K562 (cell line): ENCODE data around the gene CCM2. TPM values are rescaled to one million over a fixed set of nuclear protein-coding genes. Genes with fewer than 3 reads are reported as not detected.
A peak's percentile ranks its signal among the peaks of the same experiment; 100 is the strongest.

Source experiments
- ARID4B ChIP-seq: sonication (generic); formaldehyde crosslinking; IDR thresholded peaks from 2 replicates; pipeline ENCODE4 v1.8.0; 2022; ENCODE audit warnings: mild to moderate bottlenecking, missing genetic modification reagents
- BCOR ChIP-seq: fragments of 450-650 bp; IDR thresholded peaks from 2 replicates; pipeline ENCODE4 v1.6.1; 2016
- ERF ChIP-seq: fragments of 450-650 bp; formaldehyde crosslinking; IDR thresholded peaks from 2 replicates; pipeline ENCODE4 v1.4.0; 2020; ENCODE audit warnings: mild to moderate bottlenecking, mixed read lengths
- FOXJ3 ChIP-seq: sonication (generic); formaldehyde crosslinking; IDR thresholded peaks from 2 replicates; pipeline ENCODE4 v1.4.0; 2020; ENCODE audit warnings: mild to moderate bottlenecking, missing genetic modification reagents
- NCOA2 ChIP-seq, 2 experiments: fragments of 450-650 bp; IDR thresholded peaks; 2 replicates each; pipeline ENCODE4 v1.6.1; 2018; ENCODE audit warnings: mild to moderate bottlenecking in 2 of 2, moderate library complexity in 1 of 2; ENCODE audit not compliant: partially characterized antibody in 2 of 2
- RAD21 ChIP-seq, 2 experiments: fragments of 250-450 bp in 1 of 2; fragments of 450-650 bp in 1 of 2; sonication (Bioruptor Pico) in 1 of 2; formaldehyde crosslinking in 1 of 2; IDR thresholded peaks in 1 of 2; conservative IDR thresholded peaks in 1 of 2; 2 replicates each; pipeline versions ENCODE4 v1.4.0 to v1.8.0; 2020 to 2022; ENCODE audit warnings: mild to moderate bottlenecking in 2 of 2, moderate library complexity in 1 of 2
- RAD51 ChIP-seq: fragments of 450-650 bp; IDR thresholded peaks from 2 replicates; pipeline ENCODE4 v1.7.1; 2016; ENCODE audit warnings: low read depth, mild to moderate bottlenecking, borderline replicate concordance
- RFX1 ChIP-seq: fragments of 450-650 bp; IDR thresholded peaks from 2 replicates; pipeline ENCODE4 v1.6.1; 2016; ENCODE audit warnings: mild to moderate bottlenecking, moderate library complexity
- SMC3 ChIP-seq: conservative IDR thresholded peaks from 2 replicates; pipeline ENCODE4 v1.6.1; 2011; ENCODE audit warnings: low read depth, low read length, improper control_type of control experiment; ENCODE audit not compliant: insufficient read depth
- ZNF121 ChIP-seq: sonication (generic); formaldehyde crosslinking; conservative IDR thresholded peaks from 2 replicates; pipeline ENCODE4 v1.8.0; 2022; ENCODE audit warnings: missing genetic modification reagents
- polyA plus RNA-seq, 8 experiments: library from polyadenylated mRNA; depleted of rRNA in 4 of 8; stranded (reverse) in 5 of 8; unstranded in 3 of 8; fragments of >200 nt; fragmentation: Nextera tagmentation in 2 of 8; fragmentation: Illumina TruSeq in 1 of 8; extraction: Ambion mirVana in 2 of 8; extraction: Trizol in 1 of 8; gene quantifications; 2 replicates each; pipeline versions ENCODE4 v1.2.1 to v1.2.3, GENCODE V29; 2011 to 2014; ENCODE audit warnings: inconsistent platforms in 1 of 8, missing spikeins in 1 of 8
- total RNA-seq, 7 experiments: library from RNA; depleted of rRNA in 6 of 7; stranded (reverse); fragments of >200 nt in 6 of 7; fragmentation: Illumina TruSeq in 2 of 7; extraction: Trizol in 2 of 7; gene quantifications; 2 replicates each; pipeline versions ENCODE4 v1.2.1 to v1.2.3, GENCODE V29; 2011 to 2021; ENCODE audit warnings: low replicate concordance in 1 of 7

CCM2 gene
- total and polyA plus RNA-seq, 9 of the 15 experiments (the other 6 are each of a cell fraction or from before 2014, with no cell fraction given), result 0.41 to 38.6 (median 25.9) TPM

GRCh38 chr7:44964384-44964830 lies 35.6 kb upstream of the CCM2 start (continued):
- TF ChIP-seq SMC3 (peak; percentile 28; the same call in 1 of the 2 replicates), NCOA2 (IDR thresholded peaks at IDR 0.05; ENCODE audit: partially characterized antibody in 2 of 2) (no peak), RAD21 (CRISPR knock-in tag; conservative IDR thresholded peaks at IDR 0.05 in 1 of 2, IDR thresholded peaks at IDR 0.05 in 1 of 2) (peak; percentile 38 to 74), RAD51 (no peak), FOXJ3 (CRISPR knock-in tag) (no peak), ERF (CRISPR knock-in tag) (no peak), RFX1 (no peak), ZNF121 (CRISPR knock-in tag) (no peak), ARID4B (no peak), BCOR (peak; percentile 78)
